Erythroblast (primary cell): ENCODE data around the gene CDCA5.

Source experiments
- GATA1 ChIP-seq: IDR thresholded peaks from 2 replicates; pipeline ENCODE4 v1.6.1; 2011; ENCODE audit warnings: low read depth, mild to moderate bottlenecking, control low read depth, low read length, moderate library complexity
- POLR2A ChIP-seq: IDR thresholded peaks from 2 replicates; pipeline ENCODE4 v1.6.1; 2011; ENCODE audit warnings: mild to moderate bottlenecking, low read length

GRCh38 chr11:65089621-65090020 is 5.8 kb upstream of the CDCA5 start:
- TF ChIP-seq POLR2A (no peak), GATA1 (no peak)
